KMS-11 (cell line): ENCODE data around the gene KAZN.

ENCODE experiments used
- H2AFZ ChIP-seq: fragments of 200-600 bp; sonication (generic); 2 replicates; pipeline ENCODE4 v1.6.1; 2016; ENCODE audit warnings: antibody characterized with exemption, mixed run types, low read depth
- H3K27ac ChIP-seq: fragments of 200-600 bp; sonication (generic); 2 replicates; pipeline ENCODE4 v1.6.1; 2016; ENCODE audit warnings: mild to moderate bottlenecking, mixed run types
- H3K27me3 ChIP-seq: fragments of 200-600 bp; sonication (generic); 2 replicates; pipeline ENCODE4 v1.6.1; 2017; ENCODE audit warnings: mild to moderate bottlenecking, low read depth, mixed run types, moderate library complexity; ENCODE audit not compliant: insufficient read depth
- H3K36me3 ChIP-seq: fragments of 200-600 bp; sonication (generic); 2 replicates; pipeline ENCODE4 v1.6.1; 2017; ENCODE audit warnings: mild to moderate bottlenecking, mixed run types; ENCODE audit not compliant: insufficient read depth
- H3K4me1 ChIP-seq: fragments of 200-600 bp; sonication (generic); 2 replicates; pipeline ENCODE4 v1.6.1; 2016; ENCODE audit warnings: mild to moderate bottlenecking, low read depth, mixed run types; ENCODE audit not compliant: poor library complexity, severe bottlenecking
- H3K4me2 ChIP-seq: fragments of 200-600 bp; sonication (generic); 2 replicates; pipeline ENCODE4 v1.7.0; 2016; ENCODE audit warnings: mild to moderate bottlenecking, mixed run types
- H3K4me3 ChIP-seq: fragments of 200-600 bp; sonication (generic); IDR thresholded peaks from 2 replicates; pipeline ENCODE4 v1.6.1; 2017; ENCODE audit warnings: low read depth, low read length, mixed read lengths; ENCODE audit not compliant: insufficient read depth
- H3K79me2 ChIP-seq: fragments of 200-600 bp; sonication (generic); 2 replicates; pipeline ENCODE4 v1.6.1; 2016; ENCODE audit warnings: low read depth, mixed run types; ENCODE audit not compliant: insufficient read depth
- H3K9ac ChIP-seq: fragments of 200-600 bp; sonication (generic); 2 replicates; pipeline ENCODE4 v1.6.1; 2016; ENCODE audit warnings: mild to moderate bottlenecking, mixed run types
- H4K20me1 ChIP-seq: fragments of 200-600 bp; sonication (generic); 2 replicates; pipeline ENCODE4 v1.6.1; 2016; ENCODE audit warnings: mild to moderate bottlenecking, mixed run types; ENCODE audit not compliant: insufficient read depth
- CTCF ChIP-seq: fragments of 200-600 bp; sonication (generic); conservative IDR thresholded peaks from 2 replicates; pipeline ENCODE4 v1.6.1; 2017; ENCODE audit warnings: low read depth, mild to moderate bottlenecking, antibody characterized with exemption, low read length, moderate library complexity, mixed read lengths

KAZN gene

GRCh38 chr1:14955402-14955801, 356.9 kb downstream of the KAZN start:
- no peaks in the 10 kb centered on the region for H3K27me3 ChIP-seq
- no peak overlapping the region for H3K4me3 ChIP-seq
- H3K79me2 ChIP-seq: no peaks in the 10 kb centered on the region
- no peak overlapping the region for H3K27ac ChIP-seq
- no peaks in the 10 kb centered on the region for H3K36me3 ChIP-seq
- H3K4me1 ChIP-seq: no peaks in the 10 kb centered on the region
- H3K9ac ChIP-seq: no peak overlapping the region
- H4K20me1 ChIP-seq: no peaks in the 10 kb centered on the region
- no peak for TF ChIP-seq CTCF
- H3K4me2 ChIP-seq: no peak overlapping the region
- H2AFZ ChIP-seq: no peak overlapping the region

- H3K36me3 ChIP-seq: no peaks in the 10 kb centered on the region
- TF ChIP-seq CTCF: no peak
Measured at GRCh38 chr1:14955976-14956375, 357.5 kb downstream of the KAZN start.

GRCh38 chr1:14956579-14957195, 358.2 kb downstream of the KAZN start:
- no peak overlapping the region for H3K27ac ChIP-seq
- no peak overlapping the region for H3K4me3 ChIP-seq
- H3K79me2 ChIP-seq: no peaks in the 10 kb centered on the region
- no peak overlapping the region for H3K4me2 ChIP-seq
- H3K36me3 ChIP-seq: no peaks in the 10 kb centered on the region
- no peaks in the 10 kb centered on the region for H3K4me1 ChIP-seq
- no peak overlapping the region for H3K9ac ChIP-seq
- no peak overlapping the region for H2AFZ ChIP-seq
- no peak for TF ChIP-seq CTCF
- H4K20me1 ChIP-seq: no peaks in the 10 kb centered on the region
- H3K27me3 ChIP-seq: no peaks in the 10 kb centered on the region

More at GRCh38 chr1:14955976-14956375, 357.5 kb downstream of the KAZN start:
- Histone ChIP-seq H2AFZ (no peak overlapping the region), H3K4me3 (no peak overlapping the region), H3K27ac (no peak overlapping the region), H4K20me1 (no peaks in the 10 kb centered on the region), H3K9ac (no peak overlapping the region), H3K4me1 (no peaks in the 10 kb centered on the region), H3K79me2 (no peaks in the 10 kb centered on the region), H3K4me2 (no peak overlapping the region), H3K27me3 (no peaks in the 10 kb centered on the region)

- Histone ChIP-seq H3K79me2 (no peaks in the 10 kb centered on the region), H3K27me3 (no peaks in the 10 kb centered on the region), H3K27ac (no peak overlapping the region), H3K36me3 (no peaks in the 10 kb centered on the region), H3K4me2 (no peak overlapping the region), H3K4me3 (no peak overlapping the region), H3K4me1 (no peaks in the 10 kb centered on the region), H4K20me1 (no peaks in the 10 kb centered on the region), H3K9ac (no peak overlapping the region), H2AFZ (no peak overlapping the region)
- no peak for TF ChIP-seq CTCF
Measured at GRCh38 chr1:14957375-14958098, 359.1 kb downstream of the KAZN start.
